Measurements from ENCODE around the gene ABCD1. TPM values are rescaled to one million over a fixed set of nuclear protein-coding genes. Genes with fewer than 3 reads are reported as not detected.
"Not testable (repeated sequence)": the region's sequence is repeated elsewhere in the genome, so short reads cannot be mapped to it uniquely, and the experiment has no call there.

The ABCD1 gene
- total RNA-seq, 2 donors from 2014 or later = 7.4 to 12.2 TPM

DNA sequence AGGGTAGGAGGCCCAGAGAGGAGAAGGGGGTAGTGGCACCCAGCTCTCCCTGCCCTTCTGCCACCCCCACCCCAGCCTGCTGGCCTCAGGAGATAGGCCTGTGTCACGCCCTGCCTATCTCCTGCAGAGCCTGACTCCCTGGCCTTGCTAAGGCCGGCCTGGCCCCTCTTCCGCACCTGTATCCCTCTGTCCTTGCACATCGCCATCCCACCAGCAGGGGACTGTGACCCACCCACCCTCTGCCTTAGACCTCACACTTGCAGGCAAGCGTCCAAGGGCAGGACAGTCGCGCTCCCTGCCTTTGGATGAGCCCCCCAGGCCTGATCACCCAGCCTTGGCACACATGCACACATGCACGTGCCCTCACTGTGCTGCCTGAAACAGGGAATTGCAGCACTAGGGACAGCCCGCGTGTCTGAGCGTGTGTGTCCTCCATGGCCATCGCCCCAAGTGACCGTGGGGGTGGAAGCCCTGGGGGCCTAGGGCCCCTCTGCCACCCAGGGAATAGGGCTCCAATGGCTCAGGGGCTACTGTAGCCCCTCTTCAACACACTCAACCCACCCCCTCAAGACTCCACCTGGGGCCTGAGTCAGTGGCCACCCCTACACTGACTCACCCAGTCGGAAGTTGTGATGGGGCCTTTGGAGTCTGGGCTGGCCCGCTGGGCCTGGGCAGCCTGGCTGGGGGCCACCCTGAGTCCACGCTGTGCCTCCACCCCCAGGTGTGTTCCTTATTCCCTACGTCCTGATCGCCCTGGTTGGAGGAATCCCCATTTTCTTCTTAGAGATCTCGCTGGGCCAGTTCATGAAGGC, 34.8 kb upstream of the ABCD1 start:
- no peak overlapping the region for H3K4me3 Mint-ChIP-seq
- no peaks in the 10 kb centered on the region for H3K4me1 Mint-ChIP-seq (ENCODE audit: low read depth in 2 of 2)
- DNase-seq (ENCODE audit: low spot score) (no peak), ATAC-seq (no peak)
- no peaks in the 10 kb centered on the region for H3K36me3 Mint-ChIP-seq
- H3K27me3 Mint-ChIP-seq = peaks cover 0 to 3% of the 10 kb centered on the region in 2 donors
- H3K9me3 Mint-ChIP-seq = no peaks in the 10 kb centered on the region
- no peak overlapping the region for H3K27ac Mint-ChIP-seq

DNA sequence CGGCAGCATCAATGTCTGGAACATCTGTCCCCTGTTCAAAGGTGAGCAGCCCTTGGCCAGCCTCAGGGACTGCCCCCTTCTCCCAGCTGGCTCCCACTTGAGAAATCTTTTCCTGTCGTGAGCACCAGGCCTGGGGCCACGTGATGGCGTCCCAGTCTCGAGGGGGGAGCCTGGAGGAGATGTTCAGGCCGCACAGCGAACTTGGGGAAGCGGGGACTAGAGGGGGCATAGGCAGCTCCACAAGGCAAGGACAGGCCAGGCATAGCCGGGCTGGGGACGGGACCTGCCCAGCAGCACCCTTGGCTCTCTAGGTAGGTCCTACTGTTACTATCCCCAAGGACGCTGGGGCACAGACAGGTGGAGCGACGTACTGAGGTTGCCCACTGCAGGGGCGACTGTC, 34.2 kb upstream of the ABCD1 start:
- Mint-ChIP-seq H3K9me3 (no peaks in the 10 kb centered on the region), H3K27me3 (peaks cover 0 to 3% of the 10 kb centered on the region in 2 donors), H3K4me3 (no peak overlapping the region), H3K36me3 (no peaks in the 10 kb centered on the region), H3K4me1 (ENCODE audit: low read depth in 2 of 2) (no peaks in the 10 kb centered on the region), H3K27ac (no peak overlapping the region)
- DNase-seq (ENCODE audit: low spot score) = no peak
- no peak for ATAC-seq

DNA sequence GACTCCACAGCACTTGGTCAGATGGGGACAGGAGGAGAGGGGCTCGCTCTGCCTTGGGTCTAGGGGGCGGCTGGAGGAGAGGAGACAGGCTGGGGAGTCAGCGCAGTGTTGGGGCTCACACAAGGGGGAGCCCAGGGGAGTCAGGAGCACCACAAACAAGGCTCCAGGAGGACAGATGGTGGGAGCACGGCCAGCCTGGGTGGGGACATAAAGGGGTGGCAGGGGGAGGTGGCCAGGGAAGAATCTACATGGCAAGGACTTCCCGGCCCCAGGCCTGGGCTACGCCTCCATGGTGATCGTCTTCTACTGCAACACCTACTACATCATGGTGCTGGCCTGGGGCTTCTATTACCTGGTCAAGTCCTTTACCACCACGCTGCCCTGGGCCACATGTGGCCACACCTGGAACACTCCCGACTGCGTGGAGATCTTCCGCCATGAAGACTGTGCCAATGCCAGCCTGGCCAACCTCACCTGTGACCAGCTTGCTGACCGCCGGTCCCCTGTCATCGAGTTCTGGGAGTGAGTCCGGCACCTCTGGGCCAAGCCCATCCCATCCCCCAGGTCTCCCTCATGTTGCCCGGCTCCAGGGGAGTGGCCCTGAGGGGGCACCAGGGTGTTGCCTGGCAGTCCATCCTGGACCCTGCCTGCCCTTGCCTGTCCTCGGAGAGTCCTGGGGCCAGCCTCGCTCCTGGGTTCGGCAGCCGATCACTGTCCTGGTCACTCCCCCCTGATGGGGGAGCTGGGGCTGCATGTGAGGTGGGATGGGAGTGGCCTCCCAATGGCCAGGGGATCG, 33.4 kb upstream of the ABCD1 start:
- H3K4me3 Mint-ChIP-seq; H3K4me1 Mint-ChIP-seq (ENCODE audit: low read depth in 2 of 2); ATAC-seq; DNase-seq (ENCODE audit: low spot score); H3K9me3 Mint-ChIP-seq; H3K36me3 Mint-ChIP-seq; H3K27ac Mint-ChIP-seq; H3K27me3 Mint-ChIP-seq: not testable (repeated sequence)

DNA sequence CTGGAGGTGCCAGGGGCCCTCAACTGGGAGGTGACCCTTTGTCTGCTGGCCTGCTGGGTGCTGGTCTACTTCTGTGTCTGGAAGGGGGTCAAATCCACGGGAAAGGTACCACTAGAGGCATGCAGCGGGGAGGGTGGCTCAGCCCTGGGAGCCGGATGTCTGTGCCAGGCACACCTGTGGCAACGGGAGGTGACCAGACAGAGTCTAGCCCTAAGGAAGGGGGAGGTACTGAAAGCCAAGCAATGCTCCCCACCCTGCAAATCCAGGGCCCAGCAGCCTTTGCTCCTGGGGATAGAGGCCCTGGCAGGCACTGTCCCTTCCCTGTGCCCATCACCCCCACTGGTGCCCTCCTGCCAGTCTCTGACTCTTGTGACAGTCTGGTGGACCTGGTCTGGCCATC, 32.7 kb upstream of the ABCD1 start:
- DNase-seq (ENCODE audit: low spot score) (no peak), ATAC-seq (no peak)
- H3K27ac Mint-ChIP-seq = no peak overlapping the region
- H3K27me3 Mint-ChIP-seq = no peaks in the 10 kb centered on the region
- H3K4me3 Mint-ChIP-seq = no peak overlapping the region
- no peaks in the 10 kb centered on the region for H3K4me1 Mint-ChIP-seq (ENCODE audit: low read depth in 2 of 2)
- H3K36me3 Mint-ChIP-seq = no peaks in the 10 kb centered on the region
- H3K9me3 Mint-ChIP-seq = no peaks in the 10 kb centered on the region

DNA sequence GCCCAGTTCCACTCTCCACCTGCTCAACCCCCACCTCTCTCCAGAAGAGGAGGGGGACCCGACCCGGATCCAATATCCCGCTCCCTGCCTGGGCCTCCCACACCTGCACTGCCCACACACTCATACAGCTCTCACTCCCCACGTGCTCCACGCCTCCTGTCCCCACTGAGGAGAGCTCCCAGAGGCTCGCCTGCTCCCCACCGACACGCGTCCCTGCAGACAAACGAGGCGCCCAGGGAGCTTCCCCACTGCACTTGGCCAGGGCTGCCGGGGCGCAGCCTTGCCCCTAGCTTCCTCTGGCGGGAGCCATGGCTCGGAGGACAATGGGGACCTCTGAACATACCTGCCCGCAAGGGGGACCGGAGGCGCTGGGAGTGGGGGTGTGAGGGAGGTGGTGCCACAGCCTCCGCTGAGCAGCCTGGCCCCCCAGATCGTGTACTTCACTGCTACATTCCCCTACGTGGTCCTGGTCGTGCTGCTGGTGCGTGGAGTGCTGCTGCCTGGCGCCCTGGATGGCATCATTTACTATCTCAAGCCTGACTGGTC, 32.0 kb upstream of the ABCD1 start:
- H3K27me3 Mint-ChIP-seq = no peaks in the 10 kb centered on the region
- no peak overlapping the region for H3K27ac Mint-ChIP-seq
- no peaks in the 10 kb centered on the region for H3K36me3 Mint-ChIP-seq
- H3K4me3 Mint-ChIP-seq = no peak overlapping the region
- no peaks in the 10 kb centered on the region for H3K4me1 Mint-ChIP-seq (ENCODE audit: low read depth in 2 of 2)
- ATAC-seq (no peak), DNase-seq (ENCODE audit: low spot score) (no peak)
- no peaks in the 10 kb centered on the region for H3K9me3 Mint-ChIP-seq

DNA sequence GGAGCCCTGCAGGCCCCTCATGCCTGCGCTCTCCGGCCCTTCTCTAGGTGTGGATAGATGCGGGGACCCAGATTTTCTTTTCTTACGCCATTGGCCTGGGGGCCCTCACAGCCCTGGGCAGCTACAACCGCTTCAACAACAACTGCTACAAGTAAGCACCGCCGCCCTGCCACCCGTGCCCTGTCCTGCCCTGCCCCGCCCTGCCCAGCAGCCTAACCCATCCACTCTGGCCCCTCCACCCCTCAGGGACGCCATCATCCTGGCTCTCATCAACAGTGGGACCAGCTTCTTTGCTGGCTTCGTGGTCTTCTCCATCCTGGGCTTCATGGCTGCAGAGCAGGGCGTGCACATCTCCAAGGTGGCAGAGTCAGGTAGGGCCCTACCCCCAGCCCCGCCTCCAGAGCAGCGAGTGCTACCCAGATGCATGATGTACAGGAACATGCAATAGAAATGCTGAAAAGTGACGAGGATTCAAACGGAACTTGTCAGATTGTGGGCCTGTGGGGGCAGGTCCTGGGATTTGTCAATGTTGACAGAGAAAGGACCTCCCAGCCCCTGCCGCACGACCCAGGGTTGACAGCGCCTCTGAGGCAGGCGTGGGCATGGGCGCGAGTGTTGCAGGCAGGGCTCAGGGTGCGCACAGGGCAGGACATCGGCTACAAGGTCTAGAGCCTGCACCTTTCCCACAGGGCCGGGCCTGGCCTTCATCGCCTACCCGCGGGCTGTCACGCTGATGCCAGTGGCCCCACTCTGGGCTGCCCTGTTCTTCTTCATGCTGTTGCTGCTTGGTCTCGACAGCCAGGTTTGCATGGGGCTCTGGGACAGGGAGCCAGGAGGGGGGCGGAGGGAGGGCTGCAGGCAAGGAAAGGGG, 31.2 kb upstream of the ABCD1 start:
- Mint-ChIP-seq H3K27me3 (no peaks in the 10 kb centered on the region), H3K27ac (no peak overlapping the region), H3K4me3 (no peak overlapping the region), H3K4me1 (ENCODE audit: low read depth in 2 of 2) (no peaks in the 10 kb centered on the region), H3K36me3 (no peaks in the 10 kb centered on the region), H3K9me3 (no peaks in the 10 kb centered on the region)
- DNase-seq (ENCODE audit: low spot score) = no peak
- ATAC-seq = no peak

DNA sequence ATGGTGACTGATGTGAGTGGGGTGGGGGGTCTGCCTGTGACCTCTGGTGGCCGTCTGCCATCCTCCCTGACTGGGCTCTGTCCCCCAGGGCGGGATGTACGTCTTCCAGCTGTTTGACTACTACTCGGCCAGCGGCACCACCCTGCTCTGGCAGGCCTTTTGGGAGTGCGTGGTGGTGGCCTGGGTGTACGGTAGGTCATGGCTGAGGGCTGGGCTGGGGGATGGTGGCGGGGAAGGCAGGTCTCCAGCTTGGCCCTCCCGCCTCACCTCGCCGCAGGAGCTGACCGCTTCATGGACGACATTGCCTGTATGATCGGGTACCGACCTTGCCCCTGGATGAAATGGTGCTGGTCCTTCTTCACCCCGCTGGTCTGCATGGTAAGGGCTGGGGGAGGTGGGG, 30.4 kb upstream of the ABCD1 start:
- H3K9me3 Mint-ChIP-seq; H3K27me3 Mint-ChIP-seq; H3K36me3 Mint-ChIP-seq; DNase-seq (ENCODE audit: low spot score); H3K27ac Mint-ChIP-seq; H3K4me1 Mint-ChIP-seq (ENCODE audit: low read depth in 2 of 2); ATAC-seq; H3K4me3 Mint-ChIP-seq: not testable (repeated sequence)

DNA sequence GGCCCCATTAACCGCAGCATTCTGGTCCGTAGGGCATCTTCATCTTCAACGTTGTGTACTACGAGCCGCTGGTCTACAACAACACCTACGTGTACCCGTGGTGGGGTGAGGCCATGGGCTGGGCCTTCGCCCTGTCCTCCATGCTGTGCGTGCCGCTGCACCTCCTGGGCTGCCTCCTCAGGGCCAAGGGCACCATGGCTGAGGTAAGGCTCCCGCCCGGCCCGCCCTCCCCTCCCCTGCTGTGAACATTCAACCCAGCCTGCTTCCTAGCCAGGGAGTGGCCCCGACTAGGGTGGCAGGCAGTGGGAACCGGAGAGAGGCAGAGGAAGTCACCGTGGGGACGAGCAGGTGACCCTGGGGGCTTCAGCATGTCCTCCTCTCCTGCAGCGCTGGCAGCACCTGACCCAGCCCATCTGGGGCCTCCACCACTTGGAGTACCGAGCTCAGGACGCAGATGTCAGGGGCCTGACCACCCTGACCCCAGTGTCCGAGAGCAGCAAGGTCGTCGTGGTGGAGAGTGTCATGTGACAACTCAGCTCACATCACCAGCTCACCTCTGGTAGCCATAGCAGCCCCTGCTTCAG, 29.9 kb upstream of the ABCD1 start:
- H3K4me1 Mint-ChIP-seq (ENCODE audit: low read depth in 2 of 2) = no peaks in the 10 kb centered on the region
- DNase-seq (ENCODE audit: low spot score) (no peak), ATAC-seq (no peak)
- H3K27me3 Mint-ChIP-seq = no peaks in the 10 kb centered on the region
- no peak overlapping the region for H3K27ac Mint-ChIP-seq
- no peaks in the 10 kb centered on the region for H3K9me3 Mint-ChIP-seq
- H3K4me3 Mint-ChIP-seq = no peak overlapping the region
- H3K36me3 Mint-ChIP-seq = no peaks in the 10 kb centered on the region

DNA sequence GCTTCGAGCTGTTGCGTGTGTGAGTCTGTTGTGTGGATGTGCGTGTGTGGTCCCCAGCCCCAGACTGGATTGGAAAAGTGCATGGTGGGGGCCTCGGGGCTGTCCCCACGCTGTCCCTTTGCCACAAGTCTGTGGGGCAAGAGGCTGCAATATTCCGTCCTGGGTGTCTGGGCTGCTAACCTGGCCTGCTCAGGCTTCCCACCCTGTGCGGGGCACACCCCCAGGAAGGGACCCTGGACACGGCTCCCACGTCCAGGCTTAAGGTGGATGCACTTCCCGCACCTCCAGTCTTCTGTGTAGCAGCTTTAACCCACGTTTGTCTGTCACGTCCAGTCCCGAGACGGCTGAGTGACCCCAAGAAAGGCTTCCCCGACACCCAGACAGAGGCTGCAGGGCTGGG, 28.6 kb upstream of the ABCD1 start:
- H3K4me3 Mint-ChIP-seq = no peak overlapping the region

DNA sequence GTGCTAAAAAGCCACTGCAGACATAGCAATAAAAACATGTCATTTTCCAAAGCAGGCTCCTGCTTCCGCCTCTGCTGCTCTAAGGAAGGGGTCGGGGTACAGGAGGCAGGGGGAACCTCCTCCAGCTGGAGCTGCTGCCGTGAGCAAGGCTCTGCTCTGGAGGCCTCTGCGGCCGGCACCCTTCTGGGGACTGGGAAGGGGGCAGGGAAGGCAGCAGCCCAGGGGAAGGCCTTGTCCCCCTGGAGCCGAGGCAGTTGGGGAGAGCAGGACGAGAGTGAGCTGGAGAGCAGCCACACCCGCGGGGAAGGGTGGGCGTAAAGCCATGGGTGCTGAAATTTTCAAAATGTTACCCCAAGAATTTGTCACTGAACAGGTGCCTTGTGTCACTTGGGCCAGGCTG, 28.1 kb upstream of the ABCD1 start:
- not testable (repeated sequence) for H3K27ac Mint-ChIP-seq; H3K4me3 Mint-ChIP-seq; H3K27me3 Mint-ChIP-seq; ATAC-seq; H3K4me1 Mint-ChIP-seq (ENCODE audit: low read depth in 2 of 2); H3K9me3 Mint-ChIP-seq; H3K36me3 Mint-ChIP-seq; DNase-seq (ENCODE audit: low spot score)

More for the DNA sequence above, 28.6 kb upstream of the ABCD1 start:
- DNase-seq (ENCODE audit: low spot score) (no peak), ATAC-seq (no peak)
- no peaks in the 10 kb centered on the region for H3K27me3 Mint-ChIP-seq
- H3K9me3 Mint-ChIP-seq = no peaks in the 10 kb centered on the region
- H3K4me1 Mint-ChIP-seq (ENCODE audit: low read depth in 2 of 2) = no peaks in the 10 kb centered on the region
- no peaks in the 10 kb centered on the region for H3K36me3 Mint-ChIP-seq
- H3K27ac Mint-ChIP-seq = no peak overlapping the region

DNA sequence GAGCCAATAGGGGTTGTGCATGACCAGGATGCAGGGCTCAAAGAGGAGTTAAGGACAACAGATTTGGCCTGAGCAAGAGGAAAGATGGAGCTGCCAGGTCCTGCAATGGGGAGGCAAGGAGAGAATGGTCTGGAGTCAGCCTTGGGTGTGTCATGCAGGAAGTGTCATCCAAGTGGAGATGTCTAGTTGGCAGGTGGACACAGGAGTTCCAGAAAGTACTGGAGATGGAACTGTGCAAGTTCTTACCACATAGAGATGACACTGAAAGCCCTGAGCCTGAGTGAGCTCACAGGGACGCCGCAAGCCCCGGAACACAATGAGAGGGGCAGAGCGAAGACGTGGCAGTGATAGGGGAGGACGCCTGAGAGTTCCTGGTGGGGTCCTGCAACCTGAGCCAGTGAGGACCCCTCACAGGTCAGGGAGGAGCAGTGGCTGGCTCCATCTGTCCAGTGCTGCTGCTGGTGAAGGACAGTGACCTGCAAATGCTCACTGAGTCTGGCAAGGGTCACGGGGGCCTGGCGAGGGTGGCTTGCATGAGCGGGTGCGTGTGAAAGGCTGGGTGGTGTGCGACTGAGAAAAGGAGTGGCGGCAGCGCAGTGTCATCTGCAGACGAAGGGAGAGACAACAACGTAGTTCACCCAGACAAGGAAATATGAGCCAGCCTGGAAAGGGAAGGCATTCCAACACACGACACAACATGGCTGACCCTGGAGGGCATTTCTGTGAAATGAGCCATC, 27.5 kb upstream of the ABCD1 start:
- H3K4me1 Mint-ChIP-seq (ENCODE audit: low read depth in 2 of 2); ATAC-seq; DNase-seq (ENCODE audit: low spot score); H3K27me3 Mint-ChIP-seq; H3K9me3 Mint-ChIP-seq; H3K4me3 Mint-ChIP-seq; H3K27ac Mint-ChIP-seq; H3K36me3 Mint-ChIP-seq: not testable (repeated sequence)

DNA sequence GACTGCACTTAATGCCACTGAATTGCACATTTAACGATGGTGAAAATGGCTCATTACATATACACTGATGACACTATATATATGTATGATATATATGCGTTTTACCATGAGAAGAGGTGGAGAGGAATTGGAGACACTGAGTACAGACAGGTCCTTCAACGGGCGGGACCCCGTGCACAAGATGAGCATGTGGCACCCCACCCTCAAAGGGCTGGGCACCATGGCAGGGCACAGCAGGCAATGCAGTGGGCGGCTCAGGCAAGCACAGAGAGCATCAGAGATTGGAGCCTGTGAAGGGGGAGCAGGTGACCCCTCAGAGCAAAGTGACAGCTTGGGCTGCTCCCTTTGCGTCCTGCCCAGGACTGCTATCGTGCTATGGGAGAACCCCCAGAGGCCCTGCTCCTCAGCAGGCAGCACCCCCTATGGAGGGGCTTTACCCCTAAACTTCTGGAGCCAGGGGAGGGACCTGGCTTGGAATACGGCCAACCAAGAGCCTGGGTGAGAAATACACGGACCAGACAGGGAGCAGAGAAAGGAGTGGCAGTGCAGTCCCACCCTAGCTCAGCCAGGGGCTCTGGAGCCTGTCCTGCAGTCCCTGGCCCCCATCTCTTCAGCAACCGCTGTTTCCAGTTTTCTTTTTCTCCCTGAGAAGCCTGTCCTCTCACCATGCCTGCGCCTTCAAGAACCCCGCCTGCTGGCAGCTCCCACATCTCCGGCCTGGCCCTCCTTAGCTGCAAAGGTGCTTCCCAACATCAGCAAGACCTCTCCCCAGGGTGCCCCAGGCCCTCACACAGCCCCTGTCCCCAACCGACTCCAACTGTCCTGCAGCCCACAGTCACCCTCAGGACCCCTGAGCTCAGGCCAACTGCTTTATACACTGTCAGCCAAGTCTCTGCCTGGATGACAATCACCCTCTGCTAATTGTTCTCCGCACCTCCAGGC, 26.5 kb upstream of the ABCD1 start:
- ATAC-seq (no peak), DNase-seq (ENCODE audit: low spot score) (no peak)
- Mint-ChIP-seq H3K4me3 (no peak overlapping the region), H3K4me1 (ENCODE audit: low read depth in 2 of 2) (no peaks in the 10 kb centered on the region), H3K36me3 (no peaks in the 10 kb centered on the region), H3K27me3 (no peaks in the 10 kb centered on the region), H3K9me3 (no peaks in the 10 kb centered on the region), H3K27ac (no peak overlapping the region)

All from natural killer cell treated with Interleukin-12 subunit alpha and Interleukin-12 subunit beta and Interleukin-15 and Interleukin-18, amount 100 ng/mL, for 72 hours (primary cell).